GM06990 (cell line): ENCODE data around the gene TNFSF4.
A peak's percentile ranks its signal among the peaks of the same experiment; 100 is the strongest.

Experiments used
- DNase-seq: peaks from one replicate; pipeline ENCODE4 v3.0.0-alpha.2; 2011; ENCODE audit not compliant: insufficient read length; ENCODE audit errors: extremely low read depth
- H3K27me3 ChIP-seq: replicated peaks from 2 replicates; pipeline ENCODE4 v1.6.0; 2011; ENCODE audit warnings: low read length; ENCODE audit not compliant: control insufficient read depth, insufficient read depth
- H3K36me3 ChIP-seq: 2 replicates; pipeline ENCODE4 v1.5.1; 2011; ENCODE audit warnings: low read length; ENCODE audit not compliant: control insufficient read depth, insufficient read depth
- H3K4me3 ChIP-seq: replicated peaks from 2 replicates; pipeline ENCODE4 v1.5.1; 2011; ENCODE audit warnings: low read depth, mild to moderate bottlenecking, control low read depth, low read length
- CTCF ChIP-seq: IDR thresholded peaks from 2 replicates; pipeline ENCODE4 v1.5.1; 2011; ENCODE audit warnings: low read length, control low read depth, mild to moderate bottlenecking, inconsistent platforms; ENCODE audit not compliant: insufficient read depth, poor library complexity, severe bottlenecking

The TNFSF4 gene

GRCh38 chr1:173190101-173190936 is 16.8 kb downstream of the TNFSF4 start:
- Histone ChIP-seq H3K27me3 (no peaks in the 10 kb centered on the region), H3K36me3 (no peaks in the 10 kb centered on the region), H3K4me3 (no peak overlapping the region)
- no peak for DNase-seq
- TF ChIP-seq CTCF, result no peak

- no peaks in the 10 kb centered on the region for H3K27me3 ChIP-seq
- no peaks in the 10 kb centered on the region for H3K36me3 ChIP-seq
- DNase-seq, result no peak
- H3K4me3 ChIP-seq, result no peak overlapping the region
- peak; percentile 5 for TF ChIP-seq CTCF
Measured at GRCh38 chr1:173187671-173188237, 19.4 kb downstream of the TNFSF4 start.

- H3K4me3 ChIP-seq, result no peak overlapping the region
- TF ChIP-seq CTCF, result no peak
- DNase-seq, result no peak
- no peaks in the 10 kb centered on the region for H3K36me3 ChIP-seq
- H3K27me3 ChIP-seq, result no peaks in the 10 kb centered on the region
Measured at GRCh38 chr1:173181791-173182190, 25.3 kb downstream of the TNFSF4 start.

GRCh38 chr1:173176246-173176645 is 30.9 kb downstream of the TNFSF4 start:
- no peak for DNase-seq
- no peaks in the 10 kb centered on the region for H3K27me3 ChIP-seq

GRCh38 chr1:173175514-173176145 is 31.5 kb downstream of the TNFSF4 start:
- H3K36me3 ChIP-seq, result no peaks in the 10 kb centered on the region
- no peak overlapping the region for H3K4me3 ChIP-seq
- H3K27me3 ChIP-seq, result no peaks in the 10 kb centered on the region
- no peak for TF ChIP-seq CTCF
- DNase-seq, result no peak

More at GRCh38 chr1:173176246-173176645, 30.9 kb downstream of the TNFSF4 start:
- no peak overlapping the region for H3K4me3 ChIP-seq
- TF ChIP-seq CTCF, result no peak
- no peaks in the 10 kb centered on the region for H3K36me3 ChIP-seq
